HG02938 (cell line): ENCODE data around the gene KCNH8.

ENCODE experiments used
- ATAC-seq: cut with Tn5 transposase; IDR thresholded peaks from one replicate; pipeline ENCODE4 v1.9.1; 2021; ENCODE audit warnings: mild to moderate bottlenecking, moderate library complexity; ENCODE audit not compliant: unreplicated experiment

KCNH8 gene

GRCh38 chr3:19248143-19248542, 99.8 kb downstream of the KCNH8 start:
- no peak for ATAC-seq

- ATAC-seq, result no peak
These were observed 100.5 kb downstream of the KCNH8 start for GRCh38 chr3:19248767-19249166.

DNA sequence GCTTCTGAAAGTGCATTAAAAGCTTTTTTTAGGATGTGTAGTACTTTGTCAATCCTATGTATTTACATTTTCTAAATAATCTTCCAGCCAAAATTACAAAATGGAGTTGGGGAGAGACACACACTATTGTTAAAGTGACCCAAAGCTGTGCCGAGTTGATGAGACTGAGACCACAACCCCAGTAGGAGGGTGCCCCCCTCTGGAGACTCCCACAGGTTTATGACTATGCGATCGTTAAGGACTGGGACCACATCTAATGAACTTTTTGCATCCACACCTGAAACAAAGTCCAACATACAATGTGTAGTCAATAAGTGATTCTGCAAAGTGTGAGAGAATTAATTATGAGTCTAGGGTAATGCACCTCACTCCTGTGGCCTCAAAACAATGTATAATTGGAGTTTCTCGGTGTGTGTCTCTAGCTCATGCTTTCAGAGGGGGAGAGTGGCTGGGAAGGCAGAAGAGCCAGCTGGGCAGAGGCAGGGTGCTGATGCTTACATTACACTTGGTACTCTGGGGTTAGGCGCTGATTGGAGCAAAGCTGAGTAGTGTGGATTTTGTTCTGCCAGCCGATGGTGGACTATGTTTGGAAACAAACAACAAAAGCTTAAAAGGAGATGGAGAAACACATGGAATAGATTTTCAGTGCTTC, 102.8 kb downstream of the KCNH8 start:
- ATAC-seq, result no peak

DNA sequence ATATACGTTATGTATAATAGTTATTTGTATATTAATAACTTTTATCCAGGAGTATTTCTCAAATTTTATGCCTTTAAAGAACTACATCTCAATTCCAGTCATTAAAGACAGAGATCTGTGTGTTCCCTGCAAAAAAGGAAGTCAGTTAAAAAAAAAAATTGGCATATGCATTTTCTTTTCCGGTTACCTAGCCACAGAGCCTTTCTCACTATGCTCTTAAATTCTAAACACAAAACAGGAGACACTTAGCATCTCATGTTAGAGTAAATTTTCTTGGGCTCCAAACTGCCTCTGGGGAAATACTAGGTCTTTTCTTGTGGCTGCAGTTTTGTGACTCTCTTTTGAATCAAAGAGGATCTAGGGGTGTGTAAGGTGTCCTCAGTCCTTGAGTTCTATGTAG, 105.9 kb downstream of the KCNH8 start:
- no peak for ATAC-seq

DNA sequence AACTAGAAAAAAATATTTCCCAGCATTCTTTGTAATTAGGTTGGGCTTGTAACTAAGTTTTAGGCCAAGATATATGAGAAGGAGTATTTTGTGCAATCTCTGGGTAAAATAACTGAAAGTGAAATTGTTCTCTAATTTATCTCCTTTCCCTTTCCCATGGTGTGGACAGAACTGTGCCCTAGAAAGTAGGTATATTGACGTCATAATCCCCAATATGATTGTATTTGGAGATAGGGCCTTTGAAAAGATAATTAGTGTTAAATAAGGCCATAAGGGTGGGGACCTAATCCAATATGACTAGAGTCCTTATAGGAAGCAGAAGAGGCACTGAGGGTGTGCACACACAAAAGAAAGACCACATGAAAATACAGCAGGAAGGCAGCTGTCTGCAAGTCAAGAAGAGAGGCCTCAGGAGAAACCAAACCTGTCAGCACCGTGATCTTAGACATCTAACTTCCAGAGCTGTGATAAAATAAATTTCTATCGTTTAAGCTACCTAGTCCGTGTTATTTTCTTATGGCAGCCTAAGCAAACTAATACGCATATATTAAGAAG, 106.6 kb downstream of the KCNH8 start:
- no peak for ATAC-seq

DNA sequence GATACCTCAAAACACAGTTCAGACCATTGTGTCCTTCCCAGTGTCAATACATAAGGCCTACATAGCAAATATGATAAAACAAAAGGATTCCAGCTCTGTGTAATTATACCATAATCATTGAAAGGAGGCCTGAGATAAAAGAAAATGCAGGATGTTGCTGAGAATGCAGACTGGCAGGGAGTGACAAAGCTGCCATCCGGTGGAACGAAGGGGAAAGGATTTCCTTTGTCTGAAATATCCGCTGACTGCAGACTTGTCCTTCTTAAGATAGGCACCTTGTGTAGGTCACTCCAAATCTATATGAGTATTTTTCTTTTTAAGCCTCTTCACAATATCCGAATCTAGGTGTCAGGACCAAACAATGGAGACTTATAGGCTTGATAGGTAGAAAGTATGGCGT, 108.0 kb downstream of the KCNH8 start:
- ATAC-seq, result no peak

DNA sequence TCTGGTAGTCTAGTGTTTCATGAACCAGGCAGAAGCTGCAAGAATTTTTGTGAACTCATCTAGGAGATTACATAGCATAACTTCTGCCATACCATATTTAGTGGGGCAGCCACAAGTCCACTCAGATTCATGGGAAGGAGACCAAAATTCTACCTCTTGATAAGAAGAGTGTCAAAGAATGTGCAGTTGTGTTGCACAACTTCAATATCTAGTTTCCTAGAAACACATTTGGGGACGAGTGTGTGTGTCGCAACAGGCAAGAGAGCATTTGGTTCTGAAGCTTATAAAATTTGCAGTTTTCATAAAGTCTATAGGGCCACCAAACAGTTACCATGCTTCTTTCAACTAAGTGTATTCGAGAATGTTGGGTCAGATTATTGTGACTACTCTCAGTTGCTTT, 115.3 kb downstream of the KCNH8 start:
- no peak for ATAC-seq

DNA sequence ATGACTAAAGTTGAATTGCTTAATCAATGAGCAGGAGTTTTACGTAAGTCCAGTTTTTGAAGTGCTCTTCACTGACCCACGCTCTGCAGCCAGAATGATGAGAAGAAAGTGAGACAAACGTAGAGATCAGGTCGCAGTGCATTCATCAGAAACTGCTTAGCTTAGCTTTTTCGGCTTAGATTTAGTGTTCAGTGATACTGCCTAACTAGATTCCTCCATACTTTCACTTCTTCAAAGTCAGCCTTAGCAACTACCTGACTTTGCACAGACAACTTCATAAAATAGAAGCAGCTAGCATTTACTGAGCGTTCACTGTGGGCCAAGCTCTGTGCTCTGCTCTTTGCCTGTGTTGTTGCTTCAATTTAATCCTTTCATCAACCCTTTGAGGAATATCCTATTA, 116.1 kb downstream of the KCNH8 start:
- no peak for ATAC-seq

DNA sequence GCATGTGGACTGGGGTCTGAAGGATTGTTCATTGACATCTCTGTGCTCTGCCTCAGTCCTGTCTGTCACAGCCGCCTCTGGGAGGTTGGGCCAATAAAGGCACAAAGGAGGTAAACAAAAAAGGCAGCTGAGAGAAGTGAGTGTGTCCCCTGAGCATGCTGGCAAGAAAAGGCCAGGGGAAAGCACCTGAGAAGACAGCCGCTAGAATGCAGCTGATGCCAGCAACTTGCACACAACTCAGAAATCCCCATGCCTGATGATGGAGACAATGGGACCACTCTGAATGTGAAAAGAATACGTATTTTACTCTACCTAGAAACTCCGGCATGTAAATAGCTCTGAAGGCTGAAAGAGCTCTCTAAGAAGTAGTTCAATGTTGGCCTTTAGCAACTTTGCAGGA, 118.7 kb downstream of the KCNH8 start:
- ATAC-seq, result no peak

- no peak for ATAC-seq
These were observed 122.2 kb downstream of the KCNH8 start for GRCh38 chr3:19270481-19270880.

DNA sequence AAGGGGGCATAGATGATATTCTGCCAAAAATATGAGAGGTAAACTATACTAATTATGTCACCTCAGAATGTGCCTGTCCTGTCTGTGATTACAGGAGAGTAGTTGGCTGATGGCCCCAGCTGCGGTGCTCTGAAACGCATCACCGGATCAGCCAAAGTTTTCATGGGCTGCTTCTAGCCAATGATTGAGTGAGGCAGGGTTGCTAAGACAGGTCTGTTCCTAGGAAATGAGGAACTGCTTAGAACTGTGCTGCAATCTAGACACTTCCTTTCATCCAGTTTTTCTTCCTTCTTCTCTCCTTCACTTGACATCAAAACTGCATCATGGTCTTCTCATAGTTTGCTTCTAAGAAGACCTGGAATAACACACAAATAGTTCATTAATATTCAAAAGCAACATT, 124.0 kb downstream of the KCNH8 start:
- ATAC-seq, result no peak

- ATAC-seq, result no peak
These were observed 124.8 kb downstream of the KCNH8 start for GRCh38 chr3:19273091-19273490.

DNA sequence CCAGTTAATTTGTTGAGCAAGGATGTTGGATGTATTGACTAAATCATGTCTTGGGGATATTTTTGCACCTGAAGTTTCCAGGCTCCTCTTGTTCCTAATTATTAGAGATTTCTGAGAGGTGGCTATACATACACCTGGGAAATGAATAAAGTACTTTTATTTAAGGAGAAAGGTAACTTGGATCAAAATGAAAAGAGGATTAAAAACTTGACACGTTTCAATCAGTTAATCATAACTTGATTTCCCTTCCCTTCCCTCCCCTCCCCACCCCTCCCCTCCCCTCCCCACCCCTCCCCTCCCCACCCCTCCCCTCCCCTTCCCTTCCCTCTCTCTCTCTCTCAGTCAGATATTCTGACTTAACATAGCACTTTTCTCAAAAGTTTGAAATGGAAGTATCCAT, 126.3 kb downstream of the KCNH8 start:
- no peak for ATAC-seq

DNA sequence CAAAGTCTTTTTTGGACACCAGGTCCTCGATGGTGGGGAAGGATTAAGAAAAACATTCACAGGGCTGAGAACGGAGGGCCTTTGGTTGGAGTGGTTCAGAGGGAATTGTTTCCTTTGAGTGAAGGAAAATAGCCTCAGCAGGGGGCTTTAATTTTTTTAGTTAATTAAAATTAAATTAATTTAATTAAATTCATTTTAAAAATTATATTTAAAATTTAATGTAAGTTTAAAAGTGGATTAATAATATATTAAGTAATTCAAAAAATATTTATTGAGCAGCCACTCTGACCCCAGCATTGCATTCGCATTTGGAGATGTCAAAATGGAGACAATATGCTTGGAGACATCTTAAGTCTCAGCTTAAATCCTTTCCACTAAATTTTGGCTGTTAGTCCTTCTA, 136.7 kb downstream of the KCNH8 start:
- ATAC-seq, result no peak

- no peak for ATAC-seq
These were observed 145.0 kb downstream of the KCNH8 start for GRCh38 chr3:19293295-19293694.

DNA sequence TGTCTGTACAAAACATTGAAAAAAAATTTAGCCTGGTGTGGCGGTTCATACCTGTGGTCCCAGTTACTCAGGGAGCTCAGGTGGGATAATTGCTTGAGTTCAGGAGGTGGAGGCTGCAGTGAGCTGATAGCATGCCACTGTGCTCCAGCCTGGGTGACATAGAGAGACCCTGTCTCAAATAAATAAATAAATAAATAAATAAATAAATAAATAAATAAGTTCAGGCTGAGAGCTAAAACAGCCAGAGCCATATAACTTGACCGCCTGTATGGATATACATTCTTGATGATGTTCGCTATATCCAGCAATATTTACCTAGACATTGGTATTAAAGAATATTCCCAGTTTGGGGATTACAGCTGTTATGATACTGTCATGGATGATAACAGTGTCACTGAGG, 146.9 kb downstream of the KCNH8 start:
- ATAC-seq, result no peak

- ATAC-seq, result no peak
These were observed 183.6 kb downstream of the KCNH8 start for GRCh38 chr3:19331931-19332330.

GRCh38 chr3:19334120-19334519, 185.8 kb downstream of the KCNH8 start:
- no peak for ATAC-seq

GRCh38 chr3:19338769-19339168, 190.5 kb downstream of the KCNH8 start:
- ATAC-seq, result no peak

GRCh38 chr3:19342389-19342788, 194.1 kb downstream of the KCNH8 start:
- ATAC-seq, result no peak

DNA sequence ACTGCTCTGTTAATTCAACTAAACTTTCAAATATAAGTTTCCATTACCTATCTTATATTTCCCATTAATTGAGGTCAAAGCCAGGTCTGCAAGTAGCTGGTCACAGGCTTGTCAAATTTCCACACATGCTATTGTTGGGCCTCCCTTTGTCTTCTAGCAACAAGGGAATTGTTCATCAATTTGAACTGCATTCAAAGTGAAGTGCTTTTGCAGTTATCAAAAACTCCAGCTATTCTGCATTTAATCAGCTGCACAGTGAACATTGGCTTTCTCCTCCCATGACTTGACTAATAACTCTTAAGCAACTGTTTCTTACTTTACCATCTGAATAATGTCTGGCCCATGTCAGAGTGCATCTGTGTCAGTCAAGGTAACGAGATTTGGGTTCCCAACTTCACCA, 198.4 kb downstream of the KCNH8 start:
- ATAC-seq, result no peak

DNA sequence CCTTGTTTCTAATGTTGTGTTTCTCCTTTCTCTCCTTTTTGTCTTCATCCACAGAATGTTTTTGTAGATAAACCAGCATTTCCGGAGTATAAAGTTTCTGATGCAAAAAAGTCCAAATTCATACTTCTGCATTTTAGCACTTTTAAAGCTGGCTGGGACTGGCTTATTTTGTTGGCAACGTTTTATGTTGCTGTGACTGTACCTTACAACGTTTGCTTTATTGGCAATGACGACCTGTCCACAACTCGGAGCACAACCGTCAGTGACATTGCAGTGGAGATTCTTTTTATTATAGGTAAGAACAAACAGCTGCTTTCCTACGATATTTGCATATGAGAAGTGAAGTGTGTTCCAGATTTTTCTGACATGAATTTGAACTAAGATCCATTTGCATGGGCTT, 199.4 kb downstream of the KCNH8 start:
- ATAC-seq, result no peak

GRCh38 chr3:19348500-19348899, 200.2 kb downstream of the KCNH8 start:
- no peak for ATAC-seq
